ENCODE results near the gene ZNF316. TPM values are rescaled to one million over a fixed set of nuclear protein-coding genes. Genes with fewer than 3 reads are reported as not detected.

The ZNF316 gene
- total and polyA plus RNA-seq, 10 of the 15 experiments (the other 5 are each of a cell fraction or from before 2014, with no cell fraction given), result 0.03 to 28.9 (median 5.7) TPM

- no peak for TF ChIP-seq PRDM15 (CRISPR knock-in tag; IDR thresholded peaks at IDR 0.05)
- no peak for TF ChIP-seq SMAD5 (IDR thresholded peaks at IDR 0.05; ENCODE audit: low read depth)
- no peak for TF ChIP-seq PAX8 (IDR thresholded peaks at IDR 0.05)
- no peak for TF ChIP-seq ZNF622 (IDR thresholded peaks at IDR 0.05)
- no peak for TF ChIP-seq RBBP5 (conservative IDR thresholded peaks at IDR 0.05)
- no peak for TF ChIP-seq ZNF274 (IDR thresholded peaks at IDR 0.05; ENCODE audit: insufficient read depth, insufficient read length)
Measured at GRCh38 chr7:6622134-6622710, 14.9 kb upstream of the ZNF316 start (continued).

DNA sequence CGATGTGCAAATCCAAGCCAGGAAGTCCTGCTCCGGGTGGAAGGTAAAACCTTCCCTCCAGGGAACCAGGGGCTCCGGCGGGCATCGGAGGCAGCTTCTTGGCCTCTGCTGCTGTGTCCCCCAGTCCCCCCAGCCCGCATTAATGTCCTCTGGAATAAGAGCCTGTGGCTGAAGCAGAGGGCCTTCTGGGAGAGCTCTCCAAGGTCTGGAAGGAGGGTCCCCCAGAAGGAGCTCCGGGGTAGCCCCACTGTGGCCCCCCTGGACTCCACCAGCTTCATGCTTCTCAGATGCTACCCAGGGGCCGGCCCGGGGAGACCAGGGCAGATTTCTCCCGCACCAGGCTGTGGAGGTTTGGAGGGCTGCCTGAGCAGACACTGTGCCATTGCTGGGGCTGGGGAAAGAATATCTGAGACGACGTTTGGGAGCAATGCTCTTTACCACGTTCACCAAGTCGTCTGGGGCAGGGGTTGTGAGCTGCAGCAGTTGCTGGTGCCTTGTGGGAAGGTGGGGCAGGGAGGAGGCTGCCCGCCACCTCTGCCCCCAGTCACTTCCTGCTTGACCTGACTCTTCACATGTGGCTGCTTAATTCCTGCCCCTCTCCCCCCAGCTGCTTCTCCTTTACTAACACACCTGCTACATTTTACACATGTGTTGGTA lies 13.4 kb upstream of the ZNF316 start:
- H2AFZ ChIP-seq (ENCODE audit: control insufficient read depth, low read depth, low read length), result peak overlapping the region; percentile 67
- CTCF ChIA-PET, result interaction anchor here (1.1 kb wide), 1 partner anchor 9 kb away, joined by 3 read pairs; no protein-coding TSS in a partner anchor
- WGBS (ENCODE audit: insufficient coverage, insufficient replicate concordance, low lambda C conversion rate, missing lambda C conversion rate), result 54% methylated on average over 15 of the region's 15 CpGs

More for the DNA sequence above, 13.4 kb upstream of the ZNF316 start:
- Histone ChIP-seq H4K20me1 (ENCODE audit: control insufficient read depth, insufficient read depth) (no peaks in the 10 kb centered on the region), H3K36me3 (ENCODE audit: control insufficient read depth in 2 of 2, insufficient read depth in 2 of 2, low read length in 1 of 2) (no peaks in the 10 kb centered on the region), H3K4me3 (no peak overlapping the region), H3K79me2 (ENCODE audit: control insufficient read depth, insufficient read depth, low read length) (no peaks in the 10 kb centered on the region), H3K9ac (ENCODE audit: control insufficient read depth, insufficient read depth, low read length) (no peak overlapping the region), H3K9me3 (replicated peaks; ENCODE audit: control insufficient read depth, insufficient read depth, low read length) (no peaks in the 10 kb centered on the region), H3K27me3 (replicated peaks in 1 of 2; ENCODE audit: control insufficient read depth in 2 of 2, insufficient read depth in 2 of 2, low read length in 1 of 2) (no peaks in the 10 kb centered on the region; a peak in 1 of 4 replicates), H3K4me1 (ENCODE audit: control insufficient read depth, insufficient read depth, low read length) (peaks cover 25% of the 10 kb centered on the region), H3K27ac (ENCODE audit: control insufficient read depth, insufficient read depth) (no peak overlapping the region), H3K4me2 (ENCODE audit: control insufficient read depth, insufficient read depth) (peak overlapping the region; percentile 50)
- peak; percentile 62 for FAIRE-seq
- ChIA-PET POLR2A (interaction anchor here (0.5 to 0.9 kb wide), 2 partner anchors 30 to 102 kb away, joined by 8 to 9 read pairs; no protein-coding TSS in a partner anchor), SMC1A (ENCODE audit: uncharacterized antibody, unreplicated experiment) (no interaction called here), RAD21 (ENCODE audit: unreplicated experiment) (no interaction called here)
- TF ChIP-seq NR2F1 (conservative IDR thresholded peaks at IDR 0.05) (peak; percentile 74), GATAD2B (conservative IDR thresholded peaks at IDR 0.05; ENCODE audit: low read depth) (0 out of 2 replicates have a peak, but pooled peaks have one; percentile 34), EED (IDR thresholded peaks at IDR 0.05; ENCODE audit: low read depth) (no peak)
- no peak for DNase-seq (ENCODE audit: low read depth, low spot score)
- in situ Hi-C loops (cut with MboI) (no loop called here), intact Hi-C loops (cut with micrococcal nuclease; ENCODE audit: unreplicated experiment) (no loop called here)
- peak; percentile 80 for ATAC-seq
- no TSS peak for BruUV-seq (replicated peaks)
